RWPE2 (cell line): ENCODE results near the gene RNLS.

Experiments
- ATAC-seq: fragments of 200-7000 bp; cut with Tn5 transposase; 3 replicates; pipeline ENCODE4 v1.9.1; 2021; ENCODE audit warnings: low read depth
- DNase-seq: peaks from one replicate; pipeline ENCODE4 v3.0.0-alpha.2; 2020; ENCODE audit warnings: low spot score
- H3K27ac ChIP-seq: fragments of 450-650 bp; 2 replicates; pipeline ENCODE4 v1.5.1; 2017; ENCODE audit warnings: mild to moderate bottlenecking; ENCODE audit not compliant: poor library complexity, severe bottlenecking
- H3K27me3 ChIP-seq: fragments of 250-450 bp; sonication (Bioruptor Pico); 2 replicates; pipeline ENCODE4 v1.5.1; 2021; ENCODE audit warnings: mild to moderate bottlenecking, moderate library complexity; ENCODE audit not compliant: insufficient read depth, poor library complexity, severe bottlenecking
- H3K36me3 ChIP-seq: fragments of 250-450 bp; sonication (Bioruptor Pico); 2 replicates; pipeline ENCODE4 v1.5.1; 2020; ENCODE audit warnings: low read depth, mild to moderate bottlenecking, moderate library complexity
- H3K4me1 ChIP-seq: fragments of 250-450 bp; sonication (Bioruptor Pico); 2 replicates; pipeline ENCODE4 v1.5.1; 2021; ENCODE audit warnings: mild to moderate bottlenecking, moderate library complexity; ENCODE audit not compliant: insufficient read depth, poor library complexity, severe bottlenecking
- H3K4me3 ChIP-seq: fragments of 250-450 bp; sonication (Bioruptor Pico); 2 replicates; pipeline ENCODE4 v1.5.1; 2021; ENCODE audit warnings: mild to moderate bottlenecking, moderate library complexity; ENCODE audit not compliant: severe bottlenecking
- H3K9me3 ChIP-seq: fragments of 250-450 bp; sonication (Bioruptor Pico); 2 replicates; pipeline ENCODE4 v1.5.1; 2021; ENCODE audit warnings: mild to moderate bottlenecking, moderate library complexity; ENCODE audit not compliant: severe bottlenecking
- CTCF ChIP-seq: fragments of 450-650 bp; IDR thresholded peaks from one replicate; pipeline ENCODE4 v1.5.1; 2017; ENCODE audit warnings: mild to moderate bottlenecking, moderate library complexity; ENCODE audit not compliant: poor library complexity, severe bottlenecking

RNLS gene

GRCh38 chr10:88243202-88243744 lies 339.8 kb downstream of the RNLS start:
- ATAC-seq (no peak), DNase-seq (no peak)
- H3K27ac ChIP-seq: no peak overlapping the region
- TF ChIP-seq CTCF: no peak
- H3K36me3 ChIP-seq: no peaks in the 10 kb centered on the region
- no peaks in the 10 kb centered on the region for H3K27me3 ChIP-seq
- no peaks in the 10 kb centered on the region for H3K4me1 ChIP-seq
- H3K4me3 ChIP-seq: no peak overlapping the region
- H3K9me3 ChIP-seq: no peaks in the 10 kb centered on the region

DNA sequence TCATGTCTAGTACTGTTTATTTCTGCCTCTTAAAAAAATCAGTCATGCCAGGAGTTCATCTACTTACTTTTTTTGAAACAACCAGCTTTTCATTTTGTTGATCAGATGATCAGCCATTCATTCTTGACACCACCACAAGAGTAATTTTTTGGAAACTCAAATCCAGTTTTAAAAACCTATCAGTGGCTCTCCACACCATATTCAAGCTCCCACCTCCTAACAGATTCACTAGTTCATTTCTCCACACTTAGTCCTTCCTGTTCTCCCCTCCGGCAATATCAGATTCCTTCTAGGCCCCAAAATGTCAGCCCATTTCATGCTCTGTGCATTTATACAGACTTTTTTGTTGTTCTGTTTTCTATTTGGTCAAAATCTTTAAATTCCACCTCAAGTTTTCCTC lies 341.6 kb downstream of the RNLS start:
- DNase-seq (no peak), ATAC-seq (no peak)
- H3K27ac ChIP-seq: no peak overlapping the region
- H3K9me3 ChIP-seq: no peaks in the 10 kb centered on the region
- TF ChIP-seq CTCF: no peak
- H3K4me1 ChIP-seq: no peaks in the 10 kb centered on the region
- no peaks in the 10 kb centered on the region for H3K36me3 ChIP-seq
- no peaks in the 10 kb centered on the region for H3K27me3 ChIP-seq
- H3K4me3 ChIP-seq: no peak overlapping the region

DNA sequence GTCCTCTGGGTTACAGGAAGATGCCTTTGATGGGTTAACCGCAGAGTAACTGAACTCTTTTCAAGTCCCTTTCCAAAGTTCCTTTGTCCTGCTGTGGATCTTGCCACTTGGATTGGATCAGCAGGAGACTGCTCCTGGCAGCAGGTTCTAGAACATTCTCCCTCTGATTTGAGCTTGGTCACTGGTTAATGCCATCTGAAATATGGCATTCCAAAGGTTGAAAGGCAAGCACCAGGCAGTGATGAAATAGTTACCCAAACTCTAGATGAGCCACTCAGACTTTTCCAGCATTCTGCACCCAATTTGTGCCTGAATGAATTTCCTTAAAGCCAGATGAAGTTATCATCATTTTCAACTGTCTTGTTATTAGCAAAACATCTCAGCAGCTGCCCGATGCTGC lies 343.9 kb downstream of the RNLS start:
- no peaks in the 10 kb centered on the region for H3K9me3 ChIP-seq
- ATAC-seq (no peak), DNase-seq (no peak)
- TF ChIP-seq CTCF: no peak
- H3K27me3 ChIP-seq: no peaks in the 10 kb centered on the region
- H3K36me3 ChIP-seq: no peaks in the 10 kb centered on the region
- H3K4me3 ChIP-seq: no peak overlapping the region
- no peaks in the 10 kb centered on the region for H3K4me1 ChIP-seq
- H3K27ac ChIP-seq: no peak overlapping the region

GRCh38 chr10:88238615-88238914 lies 344.6 kb downstream of the RNLS start:
- Histone ChIP-seq H3K9me3 (no peaks in the 10 kb centered on the region), H3K4me1 (no peaks in the 10 kb centered on the region), H3K27me3 (no peaks in the 10 kb centered on the region), H3K27ac (no peak overlapping the region), H3K36me3 (no peaks in the 10 kb centered on the region), H3K4me3 (no peak overlapping the region)
- ATAC-seq (no peak), DNase-seq (no peak)
- TF ChIP-seq CTCF: no peak

DNA sequence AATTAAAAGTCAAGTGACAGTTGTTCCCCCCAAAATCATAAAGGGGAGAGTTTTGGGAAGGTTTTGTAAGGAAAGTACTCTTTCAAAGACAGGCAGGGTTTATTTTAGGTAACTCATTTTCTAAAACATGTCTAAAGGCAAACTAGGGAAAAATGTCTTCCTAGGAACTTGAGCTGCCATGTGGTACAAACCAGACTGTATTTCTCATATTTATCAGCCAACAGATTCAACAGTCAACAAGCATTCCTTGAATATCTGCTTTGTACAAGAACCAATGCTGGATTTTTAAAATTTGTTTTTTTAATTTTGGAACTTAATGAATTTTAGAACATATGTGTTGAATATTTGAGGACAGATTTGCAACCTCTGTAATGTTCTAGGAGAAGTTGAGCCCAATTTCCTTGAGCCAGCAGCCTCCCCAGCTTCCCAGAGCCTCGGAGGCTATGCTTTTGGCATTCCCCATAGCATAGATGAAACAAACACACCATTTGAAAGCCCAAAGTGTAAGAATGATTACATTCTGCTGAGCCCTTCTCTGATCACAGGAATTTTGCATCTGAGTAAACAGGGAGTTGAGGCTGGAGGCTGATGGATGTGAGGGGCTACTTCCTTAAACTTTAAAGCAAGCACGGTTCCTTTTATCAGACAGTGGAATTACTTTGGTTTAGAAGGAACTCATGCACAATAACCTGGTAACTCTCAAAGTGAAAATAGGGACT lies 345.1 kb downstream of the RNLS start:
- DNase-seq: no peak
- Histone ChIP-seq H3K4me1 (no peaks in the 10 kb centered on the region), H3K27ac (no peak overlapping the region), H3K9me3 (no peaks in the 10 kb centered on the region), H3K4me3 (no peak overlapping the region), H3K36me3 (no peaks in the 10 kb centered on the region), H3K27me3 (no peaks in the 10 kb centered on the region)
- no peak for TF ChIP-seq CTCF
- no peak for ATAC-seq
